H1 (cell line): Measurements from ENCODE around the gene TUNAR.

ENCODE experiments used
- CBX5 ChIP-seq: fragments of 300-800, 300-1000 bp; sonication (generic); IDR thresholded peaks from 2 replicates; pipeline ENCODE4 v1.7.1; 2016; ENCODE audit warnings: antibody characterized with exemption, low read length, low read depth
- CEBPB ChIP-seq: IDR thresholded peaks from 2 replicates; pipeline ENCODE4 v1.6.1; 2012; ENCODE audit warnings: low read depth, low read length
- EP300 ChIP-seq, 2 experiments: IDR thresholded peaks; 1 replicate in 1 of 2; 2 replicates in 1 of 2; pipeline ENCODE4 v1.6.1; 2011 to 2012; ENCODE audit warnings: low read depth in 2 of 2, low read length in 2 of 2, mild to moderate bottlenecking in 2 of 2, borderline replicate concordance in 1 of 2, inconsistent platforms in 1 of 2, moderate library complexity in 1 of 2
- EZH2 ChIP-seq: fragments of 200-600 bp; sonication (generic); IDR thresholded peaks from 2 replicates; pipeline ENCODE4 v1.7.1; 2012; ENCODE audit warnings: low read depth, mild to moderate bottlenecking, moderate library complexity, low read length, inconsistent platforms; ENCODE audit not compliant: severe bottlenecking
- MAFK ChIP-seq: IDR thresholded peaks from 2 replicates; pipeline ENCODE4 v1.6.1; 2012; ENCODE audit warnings: low read depth, mild to moderate bottlenecking, improper control_type of control experiment, low read length
- PHF8 ChIP-seq: fragments of 200-600 bp; sonication (generic); conservative IDR thresholded peaks from 2 replicates; pipeline ENCODE4 v1.7.1; 2012; ENCODE audit warnings: low read depth, mild to moderate bottlenecking, inconsistent platforms, low read length, moderate library complexity
- POLR2A ChIP-seq, 2 experiments: IDR thresholded peaks; 1 replicate in 1 of 2; 2 replicates in 1 of 2; pipeline ENCODE4 v1.6.1; 2011; ENCODE audit warnings: low read depth in 2 of 2, low read length in 2 of 2, mild to moderate bottlenecking in 2 of 2; ENCODE audit errors: control extremely low read depth in 1 of 2
- RBBP5 ChIP-seq: IDR thresholded peaks from 2 replicates; pipeline ENCODE4 v1.7.1; 2012; ENCODE audit warnings: low read depth, mild to moderate bottlenecking, inconsistent platforms, low read length, moderate library complexity, borderline replicate concordance
- RXRA ChIP-seq: IDR thresholded peaks from 2 replicates; pipeline ENCODE4 v1.6.1; 2011; ENCODE audit warnings: low read depth, mild to moderate bottlenecking, low read length, moderate library complexity; ENCODE audit not compliant: insufficient read depth
- TAF1 ChIP-seq: IDR thresholded peaks from 2 replicates; pipeline ENCODE4 v1.6.1; 2011; ENCODE audit warnings: mild to moderate bottlenecking, low read depth, low read length
- TCF12 ChIP-seq: IDR thresholded peaks from 2 replicates; pipeline ENCODE4 v1.6.1; 2011; ENCODE audit warnings: low read depth, mild to moderate bottlenecking, low read length
- TF ChIP-seq, protein P1 (sequence below): IDR thresholded peaks from 2 replicates; pipeline ENCODE4 v1.6.1; 2011; ENCODE audit warnings: low read length, improper control_type of control experiment
- TF ChIP-seq, protein P2 (sequence below), 3 experiments: IDR thresholded peaks; 1 replicate in 2 of 3; 2 replicates in 1 of 3; pipeline versions ENCODE4 v1.5.1 to v1.6.1; 2011; ENCODE audit warnings: low read length in 3 of 3, mild to moderate bottlenecking in 3 of 3, inconsistent platforms in 2 of 3, low read depth in 1 of 3, moderate library complexity in 1 of 3; ENCODE audit not compliant: insufficient read depth in 1 of 3; ENCODE audit errors: control extremely low read depth in 1 of 3
- TF ChIP-seq, protein P3 (sequence below): IDR thresholded peaks from 2 replicates; pipeline ENCODE4 v1.6.1; 2012; ENCODE audit warnings: inconsistent platforms

DNA sequence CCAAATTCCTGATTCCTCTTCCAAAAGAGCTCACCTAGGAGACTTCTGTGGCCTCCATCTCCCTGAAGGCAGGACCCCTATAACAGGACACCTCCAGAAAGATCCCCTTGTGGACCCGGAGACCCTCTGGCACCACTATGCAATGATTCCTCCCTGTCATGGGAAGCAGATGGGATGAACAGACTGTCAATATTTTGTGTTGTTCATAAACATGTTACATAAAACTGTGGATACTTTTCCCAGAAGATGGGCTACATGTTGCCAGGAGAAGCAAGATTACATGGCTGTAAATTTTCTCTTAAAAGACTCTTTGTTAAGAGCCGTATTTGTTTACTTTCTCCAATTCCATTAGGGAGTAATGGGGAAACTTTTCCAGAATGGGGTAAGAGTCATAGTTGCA, 52.1 kb downstream of the TUNAR start:
- TF ChIP-seq, protein P1, sequence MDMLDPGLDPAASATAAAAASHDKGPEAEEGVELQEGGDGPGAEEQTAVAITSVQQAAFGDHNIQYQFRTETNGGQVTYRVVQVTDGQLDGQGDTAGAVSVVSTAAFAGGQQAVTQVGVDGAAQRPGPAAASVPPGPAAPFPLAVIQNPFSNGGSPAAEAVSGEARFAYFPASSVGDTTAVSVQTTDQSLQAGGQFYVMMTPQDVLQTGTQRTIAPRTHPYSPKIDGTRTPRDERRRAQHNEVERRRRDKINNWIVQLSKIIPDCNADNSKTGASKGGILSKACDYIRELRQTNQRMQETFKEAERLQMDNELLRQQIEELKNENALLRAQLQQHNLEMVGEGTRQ, result no peak
- TF ChIP-seq EP300 (IDR thresholded peaks at IDR 0.05; ENCODE audit: borderline replicate concordance in 1 of 2, low read depth in 2 of 2, low read length in 2 of 2) (no peak), CEBPB (no peak), PHF8 (no peak), EZH2 (no peak), RBBP5 (no peak), CBX5 (no peak), TAF1 (no peak), RXRA (no peak), POLR2A (IDR thresholded peaks at IDR 0.05; ENCODE audit: control extremely low read depth in 1 of 2, low read depth in 2 of 2, low read length in 2 of 2) (no peak), MAFK (no peak), TCF12 (no peak)
- TF ChIP-seq, protein P2, sequence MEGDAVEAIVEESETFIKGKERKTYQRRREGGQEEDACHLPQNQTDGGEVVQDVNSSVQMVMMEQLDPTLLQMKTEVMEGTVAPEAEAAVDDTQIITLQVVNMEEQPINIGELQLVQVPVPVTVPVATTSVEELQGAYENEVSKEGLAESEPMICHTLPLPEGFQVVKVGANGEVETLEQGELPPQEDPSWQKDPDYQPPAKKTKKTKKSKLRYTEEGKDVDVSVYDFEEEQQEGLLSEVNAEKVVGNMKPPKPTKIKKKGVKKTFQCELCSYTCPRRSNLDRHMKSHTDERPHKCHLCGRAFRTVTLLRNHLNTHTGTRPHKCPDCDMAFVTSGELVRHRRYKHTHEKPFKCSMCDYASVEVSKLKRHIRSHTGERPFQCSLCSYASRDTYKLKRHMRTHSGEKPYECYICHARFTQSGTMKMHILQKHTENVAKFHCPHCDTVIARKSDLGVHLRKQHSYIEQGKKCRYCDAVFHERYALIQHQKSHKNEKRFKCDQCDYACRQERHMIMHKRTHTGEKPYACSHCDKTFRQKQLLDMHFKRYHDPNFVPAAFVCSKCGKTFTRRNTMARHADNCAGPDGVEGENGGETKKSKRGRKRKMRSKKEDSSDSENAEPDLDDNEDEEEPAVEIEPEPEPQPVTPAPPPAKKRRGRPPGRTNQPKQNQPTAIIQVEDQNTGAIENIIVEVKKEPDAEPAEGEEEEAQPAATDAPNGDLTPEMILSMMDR (IDR thresholded peaks at IDR 0.05; ENCODE audit: control extremely low read depth in 1 of 3, insufficient read depth in 1 of 3, low read depth in 1 of 3, low read length in 3 of 3), result no peak
- TF ChIP-seq, protein P3, sequence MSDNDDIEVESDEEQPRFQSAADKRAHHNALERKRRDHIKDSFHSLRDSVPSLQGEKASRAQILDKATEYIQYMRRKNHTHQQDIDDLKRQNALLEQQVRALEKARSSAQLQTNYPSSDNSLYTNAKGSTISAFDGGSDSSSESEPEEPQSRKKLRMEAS, result no peak
